Esophagus mucosa (tissue), 1 donor: ENCODE measurements around the gene GNB1L. TPM values are rescaled to one million over a fixed set of nuclear protein-coding genes. Genes with fewer than 3 reads are reported as not detected.

Source experiments
- ATAC-seq: fragments of 200-7000 bp; cut with Tn5 transposase; one replicate; pipeline ENCODE4 v1.9.1; 2020
- total RNA-seq: library from RNA; stranded (reverse); gene quantifications from one replicate; pipeline ENCODE4 v1.2.4, GENCODE V29; 2023
- donor health status: DM: yes; HTN: yes; CAD: no.

The GNB1L gene
- total RNA-seq, 1 donor from 2014 or later, result 3.9 TPM

- no peak for ATAC-seq
Measured at GRCh38 chr22:19748991-19749664, 105.5 kb downstream of the GNB1L start.

- ATAC-seq, result no peak
Measured at GRCh38 chr22:19748139-19748538, 106.5 kb downstream of the GNB1L start.

- no peak for ATAC-seq
Measured at GRCh38 chr22:19747551-19747950, 107.1 kb downstream of the GNB1L start.

GRCh38 chr22:19746726-19747125 is 107.9 kb downstream of the GNB1L start:
- ATAC-seq, result no peak

GRCh38 chr22:19745155-19746101 is 109.2 kb downstream of the GNB1L start:
- no peak for ATAC-seq

GRCh38 chr22:19744350-19745006 is 110.2 kb downstream of the GNB1L start:
- ATAC-seq, result no peak

GRCh38 chr22:19743651-19744050 is 111.0 kb downstream of the GNB1L start:
- ATAC-seq, result no peak

- ATAC-seq, result no peak
Measured at GRCh38 chr22:19743081-19743480, 111.6 kb downstream of the GNB1L start.

- no peak for ATAC-seq
Measured at GRCh38 chr22:19742160-19743066, 112.3 kb downstream of the GNB1L start.

- no peak for ATAC-seq
Measured at GRCh38 chr22:19741053-19741452, 113.6 kb downstream of the GNB1L start.

GRCh38 chr22:19740586-19740985 is 114.1 kb downstream of the GNB1L start:
- ATAC-seq, result no peak

- ATAC-seq, result no peak
Measured at GRCh38 chr22:19739911-19740449, 114.7 kb downstream of the GNB1L start.

- ATAC-seq, result no peak
Measured at GRCh38 chr22:19739448-19739895, 115.2 kb downstream of the GNB1L start.

- ATAC-seq, result no peak
Measured at GRCh38 chr22:19738664-19739447, 115.8 kb downstream of the GNB1L start.

- no peak for ATAC-seq
Measured at GRCh38 chr22:19737846-19738663, 116.6 kb downstream of the GNB1L start.

GRCh38 chr22:19735665-19736510 is 118.8 kb downstream of the GNB1L start:
- ATAC-seq, result no peak

GRCh38 chr22:19734837-19735382 is 119.8 kb downstream of the GNB1L start:
- ATAC-seq, result no peak

GRCh38 chr22:19734163-19734562 is 120.5 kb downstream of the GNB1L start:
- ATAC-seq, result no peak

GRCh38 chr22:19733755-19734154 is 120.9 kb downstream of the GNB1L start:
- no peak for ATAC-seq
